NOMO-1 (cell line): ENCODE results near the gene NRG3.
"Not testable (repeated sequence)": the region's sequence is repeated elsewhere in the genome, so short reads cannot be mapped to it uniquely, and the experiment has no call there.

Source experiments
- DNase-seq, 2 experiments: peaks; one replicate each; lab custom pipeline; 2025; ENCODE audit not compliant: unreplicated experiment in 2 of 2; lab: John Stamatoyannopoulos, UW

The NRG3 gene

DNA sequence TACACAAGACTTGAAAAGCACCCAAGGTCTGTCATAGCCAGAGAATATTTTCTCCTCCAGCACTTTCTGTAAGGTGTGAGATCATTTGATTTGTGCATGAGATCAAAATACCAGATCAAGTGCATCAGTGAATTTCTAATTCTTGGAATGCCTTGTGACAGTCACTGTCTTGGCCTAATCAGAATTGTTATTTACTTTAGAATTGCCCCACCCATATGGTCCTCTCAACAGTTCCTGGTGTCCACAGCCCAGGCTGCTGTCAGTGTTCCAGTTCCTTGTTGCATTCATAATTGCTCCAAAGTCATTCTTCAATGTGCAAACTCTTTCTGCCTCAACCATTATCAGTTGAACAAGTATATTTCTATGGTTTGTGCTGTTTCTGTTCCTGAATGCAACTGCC is 770.2 kb downstream of the NRG3 start:
- DNase-seq, result no peak

DNA sequence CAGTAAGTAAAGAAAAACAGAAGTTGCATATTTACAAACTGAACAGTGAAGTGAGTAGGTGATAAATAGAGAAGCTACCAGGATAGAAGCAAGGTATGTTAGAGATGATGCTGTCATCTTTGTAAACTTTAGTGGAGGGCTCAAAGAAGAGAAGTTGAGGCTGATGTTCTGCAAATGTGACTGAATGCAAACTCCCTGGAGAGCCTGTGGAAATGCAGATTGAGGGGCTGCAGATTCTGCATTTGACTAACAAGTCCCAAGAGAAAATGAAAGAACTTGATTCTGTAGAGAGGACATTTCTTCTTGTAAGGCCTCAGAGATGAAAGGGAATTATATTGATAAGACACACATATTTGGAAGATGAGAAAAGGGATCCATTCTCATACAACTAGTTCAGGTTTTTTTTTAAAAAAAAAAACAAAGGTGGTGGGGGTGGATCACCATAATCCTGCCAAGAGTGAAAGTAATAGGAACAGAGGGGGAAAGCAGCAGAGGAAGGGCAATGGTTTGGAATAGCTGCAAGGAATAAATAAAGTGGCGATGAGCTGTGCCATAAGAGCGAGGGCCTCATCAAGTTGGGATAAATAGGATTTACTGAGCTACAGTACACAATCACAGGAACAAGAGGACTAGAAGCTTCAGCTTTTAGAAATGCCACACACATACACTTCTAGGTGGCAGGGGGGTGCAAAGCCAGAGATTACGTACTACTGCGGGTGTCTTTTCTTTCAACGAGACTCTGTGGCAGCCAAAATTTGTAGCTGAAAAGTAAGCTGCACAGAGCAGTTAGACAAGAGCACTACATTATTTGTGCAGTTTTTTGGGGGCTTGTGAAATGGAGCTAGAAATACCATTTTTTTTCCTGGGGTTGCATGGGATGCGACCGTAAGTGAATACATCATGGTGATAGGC is 778.5 kb downstream of the NRG3 start:
- no peak for DNase-seq

DNA sequence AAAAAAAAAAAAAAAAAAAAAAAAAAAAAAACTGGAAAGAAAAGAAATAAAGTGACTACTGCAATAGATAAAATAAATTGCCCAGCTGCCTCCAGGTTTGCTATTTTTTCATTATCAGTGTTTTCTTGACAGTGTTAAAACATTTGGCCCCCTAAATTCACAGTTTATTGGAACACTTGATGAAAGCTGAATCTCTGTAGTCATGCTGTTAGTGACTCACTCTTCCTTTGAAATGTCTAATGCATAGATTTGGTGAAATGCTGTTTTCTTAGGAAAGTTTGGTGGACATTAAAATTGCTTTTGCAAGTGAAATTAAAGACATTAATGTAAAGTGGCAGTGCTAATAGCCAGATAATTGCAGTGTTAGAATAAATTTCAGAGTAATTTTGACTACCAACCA is 785.2 kb downstream of the NRG3 start:
- no peak for DNase-seq

DNA sequence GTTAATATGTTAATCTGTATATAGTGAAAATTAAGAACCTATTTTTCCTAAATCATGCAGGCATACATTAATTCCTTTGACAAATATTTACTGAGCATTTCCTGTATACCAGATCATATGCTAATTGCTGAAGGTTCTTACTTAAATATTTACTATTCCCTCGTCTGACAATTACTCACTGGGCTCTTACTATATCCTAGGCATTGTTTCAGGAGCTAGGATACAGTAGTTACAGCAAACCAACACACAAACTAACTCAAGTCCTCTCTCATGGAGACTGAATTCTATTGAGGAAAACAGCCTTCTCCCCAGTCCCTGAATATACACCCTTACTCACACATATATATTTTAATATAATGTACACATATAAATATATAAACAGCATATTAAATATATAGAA is 786.0 kb downstream of the NRG3 start:
- DNase-seq, result no peak

DNA sequence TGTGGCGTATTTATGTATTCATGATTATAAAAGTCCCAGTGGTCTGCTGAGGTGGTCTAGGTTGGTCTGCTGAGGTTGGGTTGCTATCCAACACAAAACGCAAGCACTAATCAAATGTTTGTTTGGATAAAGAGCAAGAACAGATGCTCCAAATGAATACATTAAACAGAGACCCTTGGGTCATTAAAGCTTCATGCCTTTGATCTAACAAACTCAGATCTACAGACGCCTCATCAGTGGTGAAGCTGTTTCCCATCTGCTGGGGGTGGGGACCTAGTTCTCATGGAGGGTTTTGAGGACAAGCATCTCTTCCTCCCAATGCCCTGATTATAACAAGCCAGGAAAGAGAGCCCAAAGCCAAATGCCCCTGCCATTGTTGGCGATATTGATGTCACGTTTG is 786.7 kb downstream of the NRG3 start:
- DNase-seq, result no peak

DNA sequence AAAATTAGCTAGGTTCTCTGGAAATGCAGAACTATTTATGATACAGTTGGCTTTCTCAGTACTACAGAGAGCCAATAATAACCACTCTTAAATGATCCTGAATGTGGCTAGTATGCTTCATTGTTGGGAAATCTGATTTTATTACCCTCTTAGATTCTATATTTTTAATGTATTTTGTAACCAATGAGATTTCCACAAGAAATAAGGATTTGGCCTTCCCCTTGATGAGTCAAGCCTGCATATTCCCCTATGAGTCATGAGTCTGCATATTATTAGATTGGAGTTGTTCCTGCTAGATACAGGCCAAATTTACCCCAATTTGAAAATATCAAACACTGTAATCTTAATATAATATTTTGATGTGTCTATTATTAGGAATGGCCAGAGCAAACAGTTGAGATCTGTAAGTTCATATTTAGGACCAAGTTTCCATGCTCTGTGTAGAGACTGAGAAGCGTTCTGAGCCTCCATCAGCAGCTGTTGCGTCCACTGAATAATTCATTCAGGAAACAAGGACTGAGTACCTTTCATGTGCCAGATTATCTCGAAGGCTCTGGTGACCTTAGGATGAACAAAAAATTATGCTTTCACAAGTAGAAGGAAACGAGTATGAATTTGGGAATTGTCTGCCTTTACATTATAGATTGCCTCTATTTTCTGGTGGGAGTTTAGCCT is 793.4 kb downstream of the NRG3 start:
- no peak for DNase-seq

DNA sequence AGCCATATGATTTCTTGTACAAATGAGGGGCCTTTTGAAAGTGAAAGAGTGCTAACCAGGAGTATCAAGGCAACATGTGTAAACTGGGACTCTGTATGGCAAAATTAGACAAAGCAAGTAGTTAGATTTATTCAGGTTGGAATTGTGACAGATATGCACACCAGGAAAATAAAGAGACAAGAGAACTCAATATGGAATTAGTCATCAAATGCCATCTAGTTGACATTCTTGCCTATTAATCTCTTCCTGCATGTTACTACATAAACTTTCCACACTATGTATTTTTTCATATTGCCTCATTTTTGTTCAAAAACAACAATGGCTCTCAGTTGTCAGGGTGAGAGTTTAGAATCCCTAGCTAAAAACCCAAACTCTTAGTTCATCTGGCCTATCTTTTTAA is 799.0 kb downstream of the NRG3 start:
- DNase-seq, result no peak

DNA sequence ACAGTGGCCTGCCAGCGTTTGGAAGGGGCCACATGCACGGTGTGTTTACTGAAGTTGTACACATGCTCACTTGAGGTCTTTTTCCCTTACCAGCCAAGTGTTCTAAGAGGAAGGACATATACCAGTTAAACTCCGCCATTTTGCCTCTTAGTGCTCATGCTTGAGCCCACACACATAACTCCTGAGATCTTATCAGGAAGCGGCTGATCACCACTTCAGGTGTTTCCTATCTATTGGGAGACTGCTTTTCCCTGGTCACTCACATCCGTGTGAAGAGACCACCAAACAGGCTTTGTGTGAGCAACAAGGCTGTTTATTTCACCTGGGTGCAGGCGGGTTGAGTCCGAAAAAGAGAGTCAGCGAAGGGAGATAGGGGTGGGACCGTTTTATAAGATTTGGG is 802.9 kb downstream of the NRG3 start:
- DNase-seq, result not testable (repeated sequence)

DNA sequence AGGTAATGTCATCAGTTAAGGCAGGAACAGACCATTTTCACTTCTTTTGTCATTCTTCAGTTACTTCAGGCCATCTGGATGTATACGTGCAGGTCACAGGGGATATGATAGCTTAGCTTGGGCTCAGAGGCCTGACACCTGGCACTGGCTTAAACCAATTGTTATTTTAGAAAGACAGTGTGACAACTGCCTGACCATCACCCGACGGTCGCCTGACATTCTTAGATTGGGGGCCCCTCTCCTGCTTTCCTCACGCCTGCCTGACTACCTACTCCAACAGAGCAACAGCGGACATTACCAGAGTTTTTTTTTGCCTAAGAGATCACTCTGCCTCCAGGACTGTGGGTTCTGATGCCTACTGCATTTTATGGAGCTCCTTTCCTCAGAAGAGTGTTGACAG is 803.5 kb downstream of the NRG3 start:
- not testable (repeated sequence) for DNase-seq

DNA sequence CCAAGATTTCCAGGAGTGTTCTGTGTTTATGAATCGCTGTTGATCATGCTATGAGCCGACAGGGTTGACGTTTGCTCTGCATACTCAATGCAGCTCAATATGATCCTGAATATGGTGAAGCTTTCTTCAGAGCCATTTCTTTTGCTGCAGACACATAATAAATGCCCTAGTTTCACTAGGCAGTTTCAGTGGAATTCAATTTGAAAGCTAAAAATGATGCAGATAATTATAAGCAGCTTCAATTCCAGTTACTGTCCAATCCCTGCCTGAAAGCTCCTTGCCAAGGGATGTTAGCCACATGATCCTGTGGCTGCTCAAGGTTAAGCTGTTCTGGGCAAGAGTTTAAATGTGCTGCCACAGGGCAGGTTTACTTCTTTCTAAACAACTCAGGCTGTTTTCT is 805.6 kb downstream of the NRG3 start:
- DNase-seq, result no peak

DNA sequence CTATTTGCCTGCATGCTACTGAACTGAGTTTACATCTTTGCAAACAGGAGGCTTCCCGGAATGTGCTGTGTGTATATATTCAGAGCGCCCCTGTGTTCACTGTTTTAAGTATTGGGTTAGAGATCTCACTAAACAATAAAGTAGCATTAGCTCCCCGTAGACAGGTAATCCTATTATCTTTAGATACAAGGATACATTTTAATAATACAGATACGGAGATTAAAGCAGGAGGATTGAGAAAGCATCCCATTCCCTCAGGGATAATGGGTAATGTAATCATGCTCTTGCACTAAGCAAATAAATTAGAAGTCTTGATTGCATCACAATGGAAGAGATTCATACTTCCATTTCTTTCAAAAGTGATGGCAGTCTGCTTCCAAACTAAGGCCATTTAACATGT is 809.0 kb downstream of the NRG3 start:
- no peak for DNase-seq

DNA sequence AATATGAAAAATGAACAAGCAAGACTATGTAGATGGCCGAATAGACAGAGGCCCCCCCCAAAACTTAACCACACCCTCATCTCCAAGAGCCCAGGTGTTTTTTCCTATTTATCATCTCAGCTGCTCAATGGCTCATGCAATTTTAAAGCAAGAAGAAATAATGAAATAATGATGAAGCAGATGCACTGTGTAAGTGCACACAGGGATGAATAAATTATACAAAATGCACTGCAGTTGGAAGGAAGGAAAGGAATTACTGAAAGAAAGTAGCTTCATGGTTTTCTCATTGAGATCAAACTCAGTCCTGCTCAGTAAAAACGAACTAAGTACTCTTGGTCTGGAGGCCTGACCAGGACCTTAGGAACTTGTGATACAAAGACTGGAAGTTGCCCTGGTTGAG is 810.1 kb downstream of the NRG3 start:
- DNase-seq, result no peak

DNA sequence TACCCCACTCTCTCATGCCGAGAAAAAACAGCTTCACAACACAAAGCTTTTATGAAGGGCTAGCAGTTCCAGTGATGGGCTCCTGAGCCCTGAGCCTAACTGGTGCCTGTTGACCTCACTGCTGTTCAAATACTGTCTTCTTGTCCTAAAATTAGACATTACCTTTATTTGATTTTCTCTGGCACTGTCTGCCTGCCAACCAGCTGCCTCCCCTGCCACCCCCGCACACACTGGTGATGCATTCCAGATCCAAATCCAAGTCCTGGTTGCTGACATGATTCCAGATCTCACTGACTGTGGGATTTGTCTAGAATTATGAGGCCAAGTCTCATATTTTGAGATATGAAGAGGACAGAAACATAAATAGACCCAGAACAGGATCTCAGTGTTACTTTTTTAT is 816.2 kb downstream of the NRG3 start:
- DNase-seq, result no peak

DNA sequence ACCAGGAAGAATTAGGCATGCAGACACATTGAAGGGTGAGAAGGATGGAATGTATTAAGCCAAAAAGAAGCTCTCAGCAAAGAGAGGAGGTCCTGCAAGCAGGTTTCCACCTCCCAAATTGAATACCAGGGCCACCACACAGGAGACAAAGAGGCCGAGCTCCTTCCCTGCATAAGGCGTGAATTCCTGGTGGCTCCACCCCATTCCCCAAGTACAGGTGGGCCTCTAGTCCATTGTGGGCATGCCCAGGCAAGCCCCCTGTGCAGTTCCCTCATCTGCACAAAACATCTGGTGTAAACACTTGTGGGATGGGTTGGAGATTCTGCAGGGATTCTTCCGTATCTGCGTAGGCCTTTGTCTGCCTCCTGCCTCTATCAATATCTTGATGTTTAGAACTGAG is 817.5 kb downstream of the NRG3 start:
- no peak for DNase-seq

DNA sequence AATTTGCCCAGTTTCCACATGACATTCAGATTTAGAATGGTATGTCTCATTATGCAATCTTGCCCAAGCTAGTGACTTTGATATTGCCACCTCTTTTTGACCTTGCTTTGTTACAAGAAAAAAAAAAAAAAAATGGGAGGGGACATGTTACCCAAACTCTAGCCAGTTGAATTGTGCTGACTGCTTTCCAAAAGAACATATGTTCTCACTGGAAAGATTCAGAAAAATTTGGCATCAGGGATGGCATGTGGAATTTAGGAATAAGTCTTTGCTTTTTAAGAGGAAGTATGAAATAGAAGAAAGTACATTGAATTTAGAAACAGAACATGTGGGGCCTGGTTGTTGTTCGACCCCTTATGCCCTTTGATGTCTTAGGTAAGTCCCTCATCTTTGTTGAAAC is 846.8 kb downstream of the NRG3 start:
- DNase-seq, result no peak

DNA sequence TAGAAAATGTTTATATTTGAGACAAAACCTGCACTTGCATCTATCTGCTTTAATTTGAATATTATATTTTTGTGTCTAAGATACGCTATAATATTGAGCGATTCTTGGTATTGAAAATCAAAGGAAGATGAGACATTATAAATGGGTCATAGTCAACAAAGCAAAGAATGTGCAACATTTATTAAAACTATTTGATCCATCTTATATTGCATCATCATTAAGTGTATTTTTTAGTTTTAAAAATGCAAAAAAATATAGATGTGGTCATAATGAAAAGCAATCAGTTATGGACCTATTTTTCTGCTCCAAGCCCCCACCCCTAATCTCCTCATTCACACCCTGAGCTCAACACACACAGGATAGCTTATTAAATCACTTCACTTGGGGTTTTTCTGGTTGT is 847.3 kb downstream of the NRG3 start:
- DNase-seq, result no peak

DNA sequence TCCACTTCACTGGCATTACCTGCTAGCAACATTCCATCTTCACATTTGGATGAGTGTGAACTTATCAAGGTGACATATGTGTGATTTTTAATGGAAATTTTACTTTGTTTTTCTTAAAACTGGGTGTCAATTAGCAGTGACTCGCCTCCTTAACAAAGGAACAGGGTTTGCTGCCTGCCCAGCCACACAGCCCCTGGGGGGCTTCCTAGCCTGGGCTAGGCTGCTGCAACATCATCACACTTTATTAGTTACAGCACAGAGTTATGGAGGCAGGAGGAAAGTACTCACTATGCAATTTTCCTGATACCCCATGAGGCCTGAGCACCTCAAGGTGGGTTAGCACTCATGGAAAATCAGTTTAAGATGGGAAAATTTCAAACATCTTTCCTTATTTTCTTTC is 861.3 kb downstream of the NRG3 start:
- no peak for DNase-seq

DNA sequence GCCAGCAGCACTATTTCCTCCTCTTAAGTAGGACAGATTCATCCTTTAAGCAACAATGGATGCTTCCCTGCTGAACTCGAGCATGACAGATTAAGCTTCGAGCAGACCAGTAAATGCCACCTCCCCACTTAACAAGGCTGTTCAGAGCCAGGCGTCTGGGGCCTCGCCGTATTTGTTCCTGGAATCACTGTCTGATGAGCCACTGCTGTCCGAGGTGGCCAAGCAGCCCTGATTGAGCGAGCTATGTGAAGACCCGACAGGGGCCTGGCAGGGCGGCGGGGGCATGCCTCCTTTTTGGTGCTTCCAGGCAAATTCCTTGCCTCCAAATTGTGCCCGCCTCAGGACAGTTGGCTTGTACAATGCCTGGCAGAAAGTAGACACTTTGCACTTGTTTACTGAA is 862.6 kb downstream of the NRG3 start:
- no peak for DNase-seq

DNA sequence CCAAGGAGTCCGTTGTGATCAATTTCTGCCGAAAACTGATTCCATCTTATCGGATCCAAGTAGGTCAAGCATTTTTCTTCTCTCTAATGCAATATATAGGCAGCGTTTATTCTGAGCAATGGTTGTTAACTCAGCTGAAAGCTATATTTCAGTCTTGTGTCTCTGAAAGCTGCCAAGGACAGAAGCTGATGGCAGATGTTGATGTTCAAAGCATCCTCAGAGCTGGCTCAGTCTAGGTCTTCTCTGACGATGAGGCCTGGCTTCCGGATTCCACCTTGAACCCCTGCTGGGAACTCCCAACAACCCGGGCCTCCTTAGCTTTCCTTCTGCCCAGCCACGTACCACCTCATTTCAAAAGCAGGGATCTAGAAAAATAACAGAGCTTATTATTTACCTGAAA is 863.6 kb downstream of the NRG3 start:
- no peak for DNase-seq

DNA sequence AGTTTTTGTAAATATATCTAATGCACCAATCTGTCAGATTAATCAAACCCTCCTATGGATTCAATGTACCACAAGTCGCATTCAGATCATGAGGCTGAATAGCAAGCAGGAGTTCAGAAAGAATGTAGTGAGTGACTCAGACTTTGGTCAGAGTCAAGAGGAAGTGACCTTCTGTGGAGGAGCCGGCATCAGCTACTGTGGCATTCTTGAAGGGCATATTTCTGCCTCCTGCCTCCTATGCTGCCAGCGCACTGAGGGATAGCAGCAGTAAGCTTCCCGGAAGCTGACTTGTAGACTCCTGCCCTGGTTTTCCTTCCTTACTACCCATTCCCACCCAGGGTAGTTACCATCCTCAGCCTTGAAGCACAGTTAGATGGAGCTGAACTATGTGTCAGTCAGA is 867.5 kb downstream of the NRG3 start:
- peak in 1 of 2 experiments; percentile 4 for DNase-seq

DNA sequence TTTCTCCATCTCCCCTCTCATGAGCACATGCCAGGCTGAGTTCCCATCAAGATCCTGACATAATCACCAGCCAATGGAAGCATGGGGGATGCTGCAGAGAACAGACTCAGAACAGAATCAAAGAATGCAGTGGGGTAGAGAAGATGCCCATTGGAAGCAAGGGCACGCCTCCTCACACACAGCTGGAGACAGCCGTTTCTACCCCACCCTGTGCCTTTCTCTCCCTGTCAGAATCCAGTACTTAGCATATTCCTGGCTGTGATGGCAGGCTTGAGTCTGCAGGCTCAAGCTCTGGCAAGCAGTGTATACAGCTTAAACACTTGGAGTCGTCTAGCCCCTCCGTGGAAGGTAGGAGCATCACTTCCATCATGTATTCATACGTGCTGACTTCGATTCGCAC is 867.9 kb downstream of the NRG3 start:
- DNase-seq, result no peak

DNA sequence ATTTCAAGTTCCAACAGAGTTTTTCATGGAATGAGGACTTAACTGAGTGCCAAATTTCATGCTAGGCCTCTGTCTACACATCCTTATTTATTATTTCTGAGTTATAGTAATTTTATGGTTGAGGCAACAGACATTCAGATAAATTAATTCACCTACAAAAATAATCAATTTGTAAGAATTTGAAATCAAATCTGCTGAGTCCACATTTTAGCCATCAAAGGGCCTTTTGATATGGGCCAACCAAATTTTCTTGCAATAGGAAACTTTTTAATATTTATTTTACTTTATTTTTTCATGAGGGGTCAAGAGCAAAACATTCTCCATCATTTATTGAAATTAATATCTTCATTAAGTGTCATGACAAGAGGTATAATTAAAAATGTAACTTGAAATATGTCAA is 875.5 kb downstream of the NRG3 start:
- no peak for DNase-seq
